DOHH2 (cell line): ENCODE results near the gene GALNT2.

ENCODE experiments used
- EZH2phosphoT487 ChIP-seq: fragments of 200-600 bp; sonication (generic); IDR thresholded peaks from 2 replicates; pipeline ENCODE4 v1.6.1; 2017; ENCODE audit warnings: borderline replicate concordance, mild to moderate bottlenecking, antibody characterized with exemption, low read length, moderate library complexity, mixed read lengths
- TF ChIP-seq, protein P1 (sequence below): fragments of 200-600 bp; sonication (generic); IDR thresholded peaks from one replicate; pipeline ENCODE4 v1.5.1; 2014; ENCODE audit warnings: antibody characterized with exemption, mild to moderate bottlenecking, low read depth, low read length; ENCODE audit not compliant: poor library complexity, severe bottlenecking

- TF ChIP-seq, protein P1, sequence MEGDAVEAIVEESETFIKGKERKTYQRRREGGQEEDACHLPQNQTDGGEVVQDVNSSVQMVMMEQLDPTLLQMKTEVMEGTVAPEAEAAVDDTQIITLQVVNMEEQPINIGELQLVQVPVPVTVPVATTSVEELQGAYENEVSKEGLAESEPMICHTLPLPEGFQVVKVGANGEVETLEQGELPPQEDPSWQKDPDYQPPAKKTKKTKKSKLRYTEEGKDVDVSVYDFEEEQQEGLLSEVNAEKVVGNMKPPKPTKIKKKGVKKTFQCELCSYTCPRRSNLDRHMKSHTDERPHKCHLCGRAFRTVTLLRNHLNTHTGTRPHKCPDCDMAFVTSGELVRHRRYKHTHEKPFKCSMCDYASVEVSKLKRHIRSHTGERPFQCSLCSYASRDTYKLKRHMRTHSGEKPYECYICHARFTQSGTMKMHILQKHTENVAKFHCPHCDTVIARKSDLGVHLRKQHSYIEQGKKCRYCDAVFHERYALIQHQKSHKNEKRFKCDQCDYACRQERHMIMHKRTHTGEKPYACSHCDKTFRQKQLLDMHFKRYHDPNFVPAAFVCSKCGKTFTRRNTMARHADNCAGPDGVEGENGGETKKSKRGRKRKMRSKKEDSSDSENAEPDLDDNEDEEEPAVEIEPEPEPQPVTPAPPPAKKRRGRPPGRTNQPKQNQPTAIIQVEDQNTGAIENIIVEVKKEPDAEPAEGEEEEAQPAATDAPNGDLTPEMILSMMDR = no peak
- no peak for TF ChIP-seq EZH2phosphoT487
Observed at GRCh38 chr1:230081751-230082150, 14.7 kb downstream of the GALNT2 start.
